AG20443 (cell line): Measurements from ENCODE around the gene AFAP1L1.

ENCODE experiments used
- DNase-seq: peaks from one replicate; pipeline ENCODE4 v3.0.0; 2012; ENCODE audit warnings: low spot score, mixed read lengths

The AFAP1L1 gene

GRCh38 chr5:149314571-149315111 lies 43.0 kb downstream of the AFAP1L1 start:
- no peak for DNase-seq

- DNase-seq: no peak
Measured at GRCh38 chr5:149315753-149316152, 44.1 kb downstream of the AFAP1L1 start.

- DNase-seq: peak; percentile 73
Measured at GRCh38 chr5:149317281-149318048, 45.8 kb downstream of the AFAP1L1 start.

- no peak for DNase-seq
Measured at GRCh38 chr5:149319174-149319573, 47.5 kb downstream of the AFAP1L1 start.

- DNase-seq: peak; percentile 91
Measured at GRCh38 chr5:149320791-149321330, 49.2 kb downstream of the AFAP1L1 start.

GRCh38 chr5:149322518-149322917 lies 50.9 kb downstream of the AFAP1L1 start:
- no peak for DNase-seq

- DNase-seq: no peak
Measured at GRCh38 chr5:149323210-149323609, 51.6 kb downstream of the AFAP1L1 start.

GRCh38 chr5:149323621-149324205 lies 52.1 kb downstream of the AFAP1L1 start:
- DNase-seq: no peak

- DNase-seq: no peak
Measured at GRCh38 chr5:149324641-149325040, 53.0 kb downstream of the AFAP1L1 start.

GRCh38 chr5:149325166-149325735 lies 53.6 kb downstream of the AFAP1L1 start:
- DNase-seq: no peak

- DNase-seq: no peak
Measured at GRCh38 chr5:149325894-149326293, 54.2 kb downstream of the AFAP1L1 start.

- DNase-seq: no peak
Measured at GRCh38 chr5:149326611-149327010, 55.0 kb downstream of the AFAP1L1 start.

GRCh38 chr5:149328177-149328576 lies 56.5 kb downstream of the AFAP1L1 start:
- DNase-seq: no peak

GRCh38 chr5:149333711-149334443 lies 62.2 kb downstream of the AFAP1L1 start:
- peak; percentile 20 for DNase-seq

GRCh38 chr5:149337736-149338135 lies 66.1 kb downstream of the AFAP1L1 start:
- no peak for DNase-seq

- DNase-seq: no peak
Measured at GRCh38 chr5:149338364-149338763, 66.7 kb downstream of the AFAP1L1 start.

- no peak for DNase-seq
Measured at GRCh38 chr5:149340920-149341319, 69.3 kb downstream of the AFAP1L1 start.

GRCh38 chr5:149341876-149342275 lies 70.2 kb downstream of the AFAP1L1 start:
- no peak for DNase-seq

GRCh38 chr5:149344151-149344550 lies 72.5 kb downstream of the AFAP1L1 start:
- DNase-seq: no peak

- peak; percentile 99 for DNase-seq
Measured at GRCh38 chr5:149345147-149345891, 73.7 kb downstream of the AFAP1L1 start, which contains the start of gene GRPEL2. Gene GRPEL2, plus strand, starts transcription at chr5:149345499. Its CDS starts 41 bp downstream, at chr5:149345540.

GRCh38 chr5:149345892-149346222 lies 74.2 kb downstream of the AFAP1L1 start:
- peak; percentile 42 for DNase-seq
